IPS-15b (cell line): Measurements from ENCODE around the gene FLNC.

Experiments
- H3K27me3 ChIP-seq: one replicate; pipeline ENCODE4 v1.6.1; 2013; ENCODE audit warnings: low read length; ENCODE audit not compliant: control insufficient read depth, insufficient read depth
- H3K36me3 ChIP-seq: one replicate; pipeline ENCODE4 v1.6.1; 2013; ENCODE audit warnings: low read length; ENCODE audit not compliant: control insufficient read depth, insufficient read depth
- H3K4me1 ChIP-seq: one replicate; pipeline ENCODE4 v1.6.1; 2013; ENCODE audit warnings: mild to moderate bottlenecking, low read length; ENCODE audit not compliant: control insufficient read depth, insufficient read depth
- H3K4me3 ChIP-seq: one replicate; pipeline ENCODE4 v1.5.1; 2013; ENCODE audit warnings: low read depth, low read length
- H3K9ac ChIP-seq: one replicate; pipeline ENCODE4 v1.6.1; 2013; ENCODE audit warnings: low read depth, mild to moderate bottlenecking, low read length
- H3K9me3 ChIP-seq: one replicate; pipeline ENCODE4 v1.6.1; 2013; ENCODE audit warnings: mild to moderate bottlenecking, low read length; ENCODE audit not compliant: control insufficient read depth, insufficient read depth

Gene FLNC

GRCh38 chr7:128899392-128899791 is 69.2 kb downstream of the FLNC start:
- Histone ChIP-seq H3K9me3 (peaks cover 2% of the 10 kb centered on the region), H3K9ac (no peak overlapping the region), H3K4me1 (no peaks in the 10 kb centered on the region), H3K4me3 (no peak overlapping the region), H3K36me3 (no peaks in the 10 kb centered on the region), H3K27me3 (no peaks in the 10 kb centered on the region)

GRCh38 chr7:128900237-128900636 is 70.0 kb downstream of the FLNC start:
- Histone ChIP-seq H3K9ac (no peak overlapping the region), H3K4me3 (no peak overlapping the region), H3K27me3 (no peaks in the 10 kb centered on the region), H3K4me1 (no peaks in the 10 kb centered on the region), H3K9me3 (peaks cover 2% of the 10 kb centered on the region), H3K36me3 (no peaks in the 10 kb centered on the region)

GRCh38 chr7:128902761-128903585 is 72.8 kb downstream of the FLNC start:
- no peaks in the 10 kb centered on the region for H3K36me3 ChIP-seq
- H3K9ac ChIP-seq: no peak overlapping the region
- H3K27me3 ChIP-seq: no peaks in the 10 kb centered on the region
- H3K4me1 ChIP-seq: no peaks in the 10 kb centered on the region
- H3K9me3 ChIP-seq: peaks cover 2% of the 10 kb centered on the region
- H3K4me3 ChIP-seq: no peak overlapping the region

GRCh38 chr7:128903621-128904361 is 73.6 kb downstream of the FLNC start:
- no peak overlapping the region for H3K9ac ChIP-seq
- H3K27me3 ChIP-seq: no peaks in the 10 kb centered on the region
- H3K36me3 ChIP-seq: no peaks in the 10 kb centered on the region
- no peak overlapping the region for H3K4me3 ChIP-seq
- peaks cover 2% of the 10 kb centered on the region for H3K9me3 ChIP-seq
- no peaks in the 10 kb centered on the region for H3K4me1 ChIP-seq

GRCh38 chr7:128904381-128905197 is 74.4 kb downstream of the FLNC start:
- Histone ChIP-seq H3K9me3 (peaks cover 1% of the 10 kb centered on the region), H3K36me3 (no peaks in the 10 kb centered on the region), H3K4me1 (peaks cover 3% of the 10 kb centered on the region), H3K4me3 (no peak overlapping the region), H3K27me3 (peaks cover 8% of the 10 kb centered on the region), H3K9ac (no peak overlapping the region)

GRCh38 chr7:128906001-128906765 is 76.0 kb downstream of the FLNC start:
- Histone ChIP-seq H3K36me3 (peaks cover 2% of the 10 kb centered on the region), H3K9ac (no peak overlapping the region), H3K9me3 (no peaks in the 10 kb centered on the region), H3K27me3 (peaks cover 16% of the 10 kb centered on the region), H3K4me1 (peaks cover 7% of the 10 kb centered on the region), H3K4me3 (no peak overlapping the region)

- H3K4me3 ChIP-seq: no peak overlapping the region
- peaks cover 16% of the 10 kb centered on the region for H3K27me3 ChIP-seq
- H3K9me3 ChIP-seq: no peaks in the 10 kb centered on the region
- H3K4me1 ChIP-seq: peaks cover 11% of the 10 kb centered on the region
- H3K36me3 ChIP-seq: peaks cover 2% of the 10 kb centered on the region
- no peak overlapping the region for H3K9ac ChIP-seq
Observed at GRCh38 chr7:128906766-128907559, 76.8 kb downstream of the FLNC start.
